Neuron (in vitro differentiated cells): Measurements from ENCODE around the gene C19orf25.

Experiments used
- H2AFZ ChIP-seq: one replicate; pipeline ENCODE4 v1.6.1; 2013; ENCODE audit warnings: low read depth, mild to moderate bottlenecking, inconsistent platforms, low read length, moderate library complexity
- H3K27me3 ChIP-seq: one replicate; pipeline ENCODE4 v1.6.1; 2013; ENCODE audit warnings: low read length; ENCODE audit not compliant: insufficient read depth
- H3K36me3 ChIP-seq: one replicate; pipeline ENCODE4 v1.6.1; 2013; ENCODE audit warnings: low read length; ENCODE audit not compliant: insufficient read depth
- H3K4me1 ChIP-seq: one replicate; pipeline ENCODE4 v1.6.1; 2013; ENCODE audit warnings: low read length; ENCODE audit not compliant: insufficient read depth
- H3K4me3 ChIP-seq: 2 replicates; pipeline ENCODE4 v1.5.1; 2013; ENCODE audit warnings: mild to moderate bottlenecking, low read length, moderate library complexity
- H3K9me3 ChIP-seq: one replicate; pipeline ENCODE4 v1.6.1; 2013; ENCODE audit warnings: low read length

Gene C19orf25

DNA sequence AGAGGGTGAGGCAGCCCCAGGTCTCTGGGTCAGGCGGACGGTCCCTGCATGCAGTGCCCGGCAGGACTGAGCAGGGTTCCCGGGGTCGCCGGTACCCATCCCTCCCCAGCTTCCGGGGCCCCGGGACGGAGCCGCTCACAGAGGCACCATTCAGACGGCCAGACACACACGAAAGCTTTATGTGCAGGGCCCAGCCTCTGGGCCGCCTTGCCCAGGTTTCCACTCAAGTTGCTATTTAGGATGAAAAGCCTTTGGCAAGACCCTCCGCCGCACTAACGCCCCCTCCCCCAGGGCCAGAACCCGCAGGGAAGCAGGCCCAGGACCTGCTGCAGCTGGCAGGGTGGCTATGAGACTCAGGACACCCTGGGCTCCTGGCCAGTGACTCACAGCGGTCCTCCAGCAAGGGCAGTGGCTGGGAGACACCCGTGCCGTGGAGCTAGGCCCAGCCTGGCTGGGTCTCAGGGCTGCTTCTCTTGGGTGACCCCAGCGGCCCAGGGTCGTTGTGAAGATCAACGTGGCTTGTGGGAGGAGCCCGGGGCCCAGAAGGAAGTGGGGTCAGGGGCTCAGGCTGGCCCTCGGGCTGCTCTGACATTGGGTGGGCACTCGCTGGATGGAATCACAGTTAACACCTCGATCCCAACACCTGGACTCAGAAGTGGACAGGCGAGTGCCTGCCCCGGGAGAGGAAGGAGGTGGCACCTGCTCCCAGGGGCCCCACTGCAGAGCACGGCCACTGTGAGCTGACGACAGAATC is 4.8 kb downstream of the C19orf25 start:
- Histone ChIP-seq H3K4me1 (peaks cover 14% of the 10 kb centered on the region), H3K27me3 (no peaks in the 10 kb centered on the region), H3K4me3 (no peak overlapping the region), H3K36me3 (peaks cover 34% of the 10 kb centered on the region), H3K9me3 (no peaks in the 10 kb centered on the region), H2AFZ (no peak overlapping the region)

DNA sequence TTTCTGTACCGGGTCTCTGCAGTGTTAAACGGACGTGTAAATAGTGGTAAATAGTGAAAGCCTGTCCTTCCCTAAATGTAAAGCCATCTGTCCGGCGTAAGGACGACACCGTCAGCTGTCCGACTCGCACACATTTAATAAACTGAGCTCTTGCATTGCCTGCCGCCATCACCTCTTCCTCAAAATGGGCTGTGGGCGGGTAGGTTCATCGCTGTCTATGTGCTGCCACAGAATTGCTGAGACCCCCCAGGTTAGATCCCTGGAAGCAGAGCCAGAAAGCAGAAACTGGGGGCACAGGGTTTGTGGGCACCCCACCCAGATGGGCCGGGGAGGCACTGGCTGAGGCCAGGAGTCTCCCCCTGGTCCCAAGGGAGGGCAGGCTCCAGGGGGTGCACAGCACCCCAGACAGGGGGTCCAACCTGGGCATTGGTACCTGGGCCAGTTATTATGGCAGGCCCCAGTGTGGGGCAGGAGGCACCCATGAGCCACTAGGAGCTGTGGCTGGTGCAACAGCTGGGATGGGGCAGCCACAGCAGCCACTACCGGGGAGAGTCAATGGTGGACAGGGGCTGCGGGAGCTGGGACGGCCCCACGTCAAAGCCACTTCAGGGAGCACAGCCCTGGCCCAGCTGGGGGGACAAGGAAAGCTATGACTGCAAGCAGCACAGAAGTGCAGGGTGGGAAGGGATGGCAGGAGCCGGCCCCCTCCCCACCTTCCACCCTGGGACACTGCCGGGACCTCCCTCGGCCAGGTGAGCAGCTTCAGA is 5.7 kb downstream of the C19orf25 start:
- H3K9me3 ChIP-seq: no peaks in the 10 kb centered on the region
- peaks cover 41% of the 10 kb centered on the region for H3K36me3 ChIP-seq
- no peak overlapping the region for H3K4me3 ChIP-seq
- H3K27me3 ChIP-seq: no peaks in the 10 kb centered on the region
- peaks cover 11% of the 10 kb centered on the region for H3K4me1 ChIP-seq
- no peak overlapping the region for H2AFZ ChIP-seq

DNA sequence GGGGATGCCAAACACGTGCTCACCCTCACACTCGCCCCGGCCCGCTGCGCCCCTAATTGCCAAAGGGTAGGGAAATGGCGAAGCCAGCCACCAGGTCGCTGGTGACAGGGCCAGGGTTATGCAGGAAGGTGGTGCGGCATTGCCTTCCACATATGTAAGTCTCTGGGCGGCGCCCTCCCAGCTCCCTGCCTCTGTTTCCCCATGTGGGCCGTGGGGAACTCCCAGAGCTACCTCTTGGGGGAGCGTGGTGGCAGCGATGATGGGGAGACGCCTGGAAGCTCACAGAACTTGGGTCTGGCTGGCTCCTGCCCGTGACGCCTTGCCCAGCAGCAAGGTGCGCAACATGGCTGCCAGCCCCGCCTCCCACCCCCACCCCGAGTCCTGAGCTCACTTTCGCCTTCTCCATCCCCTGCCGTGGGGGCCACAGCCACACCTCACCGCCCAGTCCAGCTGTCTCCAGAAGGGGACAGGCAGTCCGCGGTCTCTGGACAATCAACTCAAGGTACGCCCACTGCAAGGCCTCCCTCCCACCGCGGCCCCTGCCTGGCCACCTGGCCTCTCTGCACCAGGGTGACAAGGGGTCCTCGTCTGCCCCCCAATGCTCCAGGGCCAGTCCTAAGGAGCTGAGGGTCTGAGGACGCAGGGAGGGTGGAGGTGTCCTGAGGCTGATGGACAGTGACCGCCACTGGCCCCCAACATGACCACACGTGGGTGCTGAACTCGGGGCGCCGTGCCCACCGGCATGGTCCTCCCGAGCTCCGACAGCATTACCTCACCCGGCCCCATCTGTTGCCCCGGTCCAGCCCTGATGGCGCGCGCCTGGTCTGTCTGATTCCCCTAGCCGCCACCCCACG is 6.6 kb downstream of the C19orf25 start:
- H3K4me3 ChIP-seq: no peak overlapping the region
- H3K36me3 ChIP-seq: peaks cover 47% of the 10 kb centered on the region
- no peaks in the 10 kb centered on the region for H3K27me3 ChIP-seq
- H2AFZ ChIP-seq: no peak overlapping the region
- H3K4me1 ChIP-seq: peaks cover 6% of the 10 kb centered on the region
- no peaks in the 10 kb centered on the region for H3K9me3 ChIP-seq

DNA sequence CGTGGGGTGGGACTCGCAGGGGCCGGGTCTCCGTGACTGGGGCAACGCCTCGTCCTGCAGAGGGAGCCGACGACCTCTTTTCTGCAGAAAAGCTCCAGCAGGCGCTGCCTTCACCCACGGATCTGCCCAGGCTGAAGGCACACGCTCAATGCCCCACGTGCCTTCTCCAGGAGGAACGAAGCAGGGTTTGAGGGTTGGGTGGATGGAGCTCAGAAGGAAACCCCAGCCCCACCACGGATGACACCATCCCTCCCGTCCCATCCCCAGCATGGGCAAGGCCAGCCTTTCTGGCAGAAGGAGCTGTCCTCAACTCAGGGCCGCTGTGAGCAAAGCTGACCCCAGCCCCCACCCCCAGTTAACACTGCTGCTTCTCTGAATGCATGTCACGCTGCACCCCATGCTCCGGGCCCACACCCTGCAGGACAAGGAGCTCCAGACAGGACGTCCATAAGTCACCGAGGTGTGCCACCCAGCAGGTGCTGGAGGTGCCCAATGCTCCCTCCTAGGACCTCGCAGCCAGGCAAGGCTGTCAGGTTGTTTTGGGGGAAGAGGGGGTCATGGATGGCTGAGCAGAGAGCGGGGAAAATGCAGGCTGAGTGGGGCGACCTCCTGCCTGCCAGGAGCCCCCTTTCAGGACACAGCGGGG is 7.4 kb downstream of the C19orf25 start:
- Histone ChIP-seq H3K27me3 (no peaks in the 10 kb centered on the region), H3K4me3 (no peak overlapping the region), H3K36me3 (peaks cover 47% of the 10 kb centered on the region), H3K4me1 (peaks cover 6% of the 10 kb centered on the region), H3K9me3 (no peaks in the 10 kb centered on the region), H2AFZ (no peak overlapping the region)

DNA sequence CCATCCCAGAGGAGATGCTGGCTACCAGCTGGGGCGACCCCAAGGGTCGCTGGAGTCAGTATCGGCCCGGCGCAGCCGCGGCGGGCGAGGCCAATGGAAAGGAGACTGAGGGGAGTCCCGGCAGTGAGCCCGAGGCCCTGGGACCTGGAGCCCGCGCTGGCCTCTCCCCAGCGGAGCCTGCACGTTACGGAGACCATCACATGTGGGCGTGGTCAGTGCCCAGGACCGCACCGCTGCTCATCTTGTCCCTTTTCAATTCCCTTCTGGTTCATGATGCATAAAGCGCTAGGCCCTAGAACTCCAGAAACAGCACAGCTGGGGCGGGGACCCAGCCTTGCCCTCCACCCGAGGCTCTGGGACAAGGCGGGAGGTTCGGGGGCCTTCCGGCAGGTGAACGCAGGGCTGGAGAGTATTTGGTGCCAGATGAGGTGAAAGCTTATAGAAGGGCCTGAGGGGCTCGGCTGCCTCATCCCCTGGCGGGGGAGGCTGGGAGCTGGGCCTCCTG is 8.0 kb downstream of the C19orf25 start:
- Histone ChIP-seq H3K9me3 (no peaks in the 10 kb centered on the region), H3K4me1 (peaks cover 6% of the 10 kb centered on the region), H3K36me3 (peaks cover 47% of the 10 kb centered on the region), H3K27me3 (no peaks in the 10 kb centered on the region), H2AFZ (no peak overlapping the region), H3K4me3 (no peak overlapping the region)

DNA sequence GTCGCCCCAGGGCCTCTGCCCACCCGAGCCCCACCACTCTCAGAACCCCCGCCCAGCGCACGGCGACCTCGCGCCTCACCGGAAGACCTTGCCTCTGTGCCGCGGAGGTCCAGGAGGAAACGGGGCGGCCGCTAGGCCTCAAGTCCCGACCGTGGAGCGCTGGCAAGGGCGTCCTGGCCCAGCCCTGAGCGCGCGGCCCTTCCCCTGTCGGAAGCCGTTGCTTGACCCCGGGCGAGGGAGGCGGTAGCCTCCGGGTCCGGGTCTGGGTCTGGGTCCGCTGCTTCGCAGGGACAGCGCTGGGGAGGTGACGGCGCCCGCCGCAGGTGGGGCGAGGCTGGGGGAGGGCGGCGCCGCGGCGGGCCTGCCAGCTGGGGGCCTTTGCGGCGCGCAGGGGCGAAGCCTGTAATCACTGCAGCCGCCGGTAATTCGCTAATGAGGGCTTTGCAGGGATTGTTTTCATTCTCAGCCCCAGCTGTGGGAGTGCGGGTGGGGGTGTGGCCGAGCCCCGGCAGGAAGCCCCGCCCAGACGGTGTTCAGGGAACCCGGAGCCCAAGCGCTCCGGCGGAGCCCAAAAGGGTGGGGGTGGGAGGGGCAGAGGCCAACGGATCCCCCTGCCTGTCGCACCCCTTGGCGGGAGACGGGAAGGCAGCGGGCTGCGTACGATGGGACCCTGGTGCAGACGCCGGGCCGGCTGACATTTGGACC is 8.6 kb downstream of the C19orf25 start:
- no peaks in the 10 kb centered on the region for H3K27me3 ChIP-seq

DNA sequence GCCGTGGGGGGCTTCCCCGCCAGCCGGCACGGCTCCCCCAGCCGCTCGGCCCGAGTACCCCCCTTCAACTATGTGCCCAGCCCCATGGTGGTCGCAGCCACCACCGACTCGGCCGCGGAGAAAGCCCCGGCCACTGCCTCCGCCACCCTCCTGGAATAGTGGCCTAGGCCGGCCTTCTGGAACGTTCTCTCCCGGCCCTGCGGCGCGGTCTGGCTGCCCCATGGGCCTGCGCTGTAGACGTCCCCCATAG is 9.0 kb downstream of the C19orf25 start:
- Histone ChIP-seq H3K4me1 (peaks cover 6% of the 10 kb centered on the region), H3K9me3 (no peaks in the 10 kb centered on the region), H2AFZ (no peak overlapping the region), H3K27me3 (no peaks in the 10 kb centered on the region), H3K4me3 (no peak overlapping the region), H3K36me3 (peaks cover 55% of the 10 kb centered on the region)

More for the DNA sequence above, 8.6 kb downstream of the C19orf25 start:
- H3K9me3 ChIP-seq: no peaks in the 10 kb centered on the region
- H3K4me3 ChIP-seq: no peak overlapping the region
- no peak overlapping the region for H2AFZ ChIP-seq
- peaks cover 6% of the 10 kb centered on the region for H3K4me1 ChIP-seq
- peaks cover 50% of the 10 kb centered on the region for H3K36me3 ChIP-seq

DNA sequence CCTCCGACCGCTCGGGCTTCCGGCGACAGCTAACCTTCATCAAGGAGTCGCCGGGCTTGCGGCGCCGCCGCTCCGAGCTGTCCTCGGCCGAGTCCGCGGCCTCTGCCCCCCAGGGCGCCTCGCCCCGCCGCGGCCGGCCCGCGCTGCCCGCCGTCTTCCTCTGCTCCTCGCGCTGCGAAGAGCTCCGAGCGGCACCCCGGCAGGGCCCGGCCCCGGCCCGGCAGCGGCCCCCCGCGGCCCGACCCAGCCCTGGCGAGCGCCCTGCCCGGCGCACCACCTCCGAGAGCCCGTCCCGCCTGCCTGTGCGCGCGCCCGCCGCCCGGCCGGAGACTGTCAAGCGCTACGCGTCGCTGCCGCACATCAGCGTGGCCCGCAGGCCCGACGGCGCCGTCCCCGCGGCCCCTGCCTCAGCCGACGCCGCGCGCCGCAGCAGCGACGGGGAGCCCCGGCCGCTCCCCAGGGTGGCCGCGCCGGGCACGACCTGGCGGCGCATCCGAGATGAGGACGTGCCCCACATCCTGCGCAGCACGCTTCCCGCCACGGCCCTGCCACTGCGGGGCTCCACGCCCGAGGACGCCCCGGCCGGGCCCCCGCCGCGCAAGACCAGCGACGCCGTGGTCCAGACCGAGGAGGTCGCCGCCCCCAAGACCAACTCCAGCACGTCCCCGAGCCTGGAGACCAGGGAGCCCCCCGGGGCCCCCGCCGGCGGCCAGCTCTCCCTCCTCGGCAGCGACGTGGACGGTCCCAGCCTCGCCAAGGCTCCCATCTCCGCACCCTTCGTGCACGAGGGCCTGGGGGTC is 9.6 kb downstream of the C19orf25 start:
- Histone ChIP-seq H3K4me3 (no peak overlapping the region), H3K36me3 (peaks cover 54% of the 10 kb centered on the region), H3K27me3 (no peaks in the 10 kb centered on the region)

DNA sequence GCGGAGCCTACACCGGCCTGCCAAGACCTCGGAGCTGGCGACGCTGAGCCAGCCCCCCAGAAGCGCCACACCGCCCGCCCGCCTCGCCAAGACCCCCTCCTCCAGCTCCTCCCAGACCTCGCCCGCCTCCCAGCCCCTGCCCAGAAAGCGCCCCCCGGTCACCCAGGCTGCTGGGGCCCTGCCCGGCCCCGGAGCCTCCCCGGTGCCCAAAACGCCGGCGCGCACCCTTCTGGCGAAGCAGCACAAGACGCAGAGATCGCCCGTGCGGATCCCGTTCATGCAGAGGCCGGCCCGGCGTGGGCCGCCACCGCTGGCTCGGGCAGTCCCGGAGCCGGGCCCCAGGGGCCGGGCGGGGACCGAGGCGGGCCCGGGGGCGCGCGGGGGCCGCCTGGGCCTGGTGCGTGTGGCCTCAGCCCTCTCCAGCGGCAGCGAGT is 10.2 kb downstream of the C19orf25 start:
- Histone ChIP-seq H3K9me3 (no peaks in the 10 kb centered on the region), H3K36me3 (peaks cover 54% of the 10 kb centered on the region), H3K27me3 (no peaks in the 10 kb centered on the region), H3K4me3 (no peak overlapping the region), H2AFZ (no peak overlapping the region), H3K4me1 (peaks cover 2% of the 10 kb centered on the region)

More for the DNA sequence above, 9.6 kb downstream of the C19orf25 start:
- Histone ChIP-seq H3K9me3 (no peaks in the 10 kb centered on the region), H2AFZ (no peak overlapping the region), H3K4me1 (peaks cover 6% of the 10 kb centered on the region)

DNA sequence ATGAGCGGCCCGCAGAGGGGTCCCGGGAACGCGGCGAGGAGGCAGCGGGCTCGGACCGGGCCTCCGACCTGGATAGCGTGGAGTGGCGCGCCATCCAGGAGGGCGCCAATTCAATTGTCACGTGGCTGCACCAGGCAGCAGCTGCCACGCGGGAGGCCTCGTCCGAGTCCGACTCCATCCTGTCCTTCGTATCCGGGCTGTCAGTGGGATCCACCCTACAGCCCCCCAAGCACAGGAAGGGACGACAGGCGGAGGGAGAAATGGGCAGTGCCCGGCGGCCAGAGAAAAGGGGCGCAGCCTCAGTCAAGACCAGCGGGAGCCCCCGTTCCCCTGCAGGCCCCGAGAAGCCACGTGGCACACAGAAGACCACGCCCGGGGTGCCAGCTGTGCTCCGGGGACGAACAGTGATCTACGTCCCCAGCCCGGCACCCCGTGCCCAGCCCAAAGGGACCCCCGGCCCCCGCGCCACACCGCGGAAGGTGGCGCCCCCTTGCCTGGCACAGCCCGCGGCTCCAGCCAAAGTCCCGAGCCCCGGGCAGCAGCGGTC is 10.7 kb downstream of the C19orf25 start:
- Histone ChIP-seq H2AFZ (no peak overlapping the region), H3K27me3 (no peaks in the 10 kb centered on the region), H3K4me1 (peaks cover 2% of the 10 kb centered on the region), H3K9me3 (no peaks in the 10 kb centered on the region), H3K4me3 (no peak overlapping the region), H3K36me3 (peaks cover 56% of the 10 kb centered on the region)

DNA sequence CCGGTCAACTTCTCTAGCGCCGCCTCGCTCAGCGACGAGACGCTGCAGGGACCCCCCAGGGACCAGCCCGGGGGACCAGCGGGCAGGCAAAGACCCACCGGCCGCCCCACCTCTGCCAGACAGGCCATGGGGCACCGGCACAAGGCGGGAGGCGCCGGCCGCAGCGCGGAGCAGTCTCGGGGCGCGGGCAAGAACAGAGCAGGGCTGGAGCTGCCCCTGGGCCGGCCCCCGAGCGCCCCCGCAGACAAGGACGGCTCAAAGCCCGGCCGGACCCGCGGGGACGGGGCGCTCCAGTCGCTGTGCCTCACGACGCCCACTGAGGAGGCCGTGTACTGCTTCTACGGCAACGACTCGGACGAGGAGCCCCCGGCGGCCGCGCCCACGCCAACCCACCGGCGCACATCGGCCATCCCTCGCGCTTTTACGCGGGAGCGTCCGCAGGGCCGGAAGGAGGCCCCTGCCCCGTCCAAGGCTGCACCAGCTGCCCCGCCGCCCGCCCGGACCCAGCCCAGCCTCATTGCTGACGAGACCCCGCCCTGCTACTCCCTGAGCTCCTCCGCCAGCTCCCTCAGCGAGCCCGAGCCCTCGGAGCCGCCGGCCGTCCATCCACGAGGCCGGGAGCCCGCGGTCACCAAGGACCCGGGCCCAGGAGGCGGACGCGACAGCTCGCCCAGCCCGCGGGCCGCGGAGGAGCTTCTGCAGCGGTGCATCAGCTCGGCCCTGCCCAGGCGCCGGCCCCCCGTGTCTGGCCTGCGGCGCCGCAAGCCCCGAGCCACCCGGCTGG is 11.3 kb downstream of the C19orf25 start:
- Histone ChIP-seq H3K4me1 (peaks cover 2% of the 10 kb centered on the region), H3K27me3 (no peaks in the 10 kb centered on the region), H3K36me3 (peaks cover 60% of the 10 kb centered on the region), H2AFZ (no peak overlapping the region), H3K4me3 (no peak overlapping the region), H3K9me3 (no peaks in the 10 kb centered on the region)
